ENCODE results near the gene RALGPS1.
A peak's percentile ranks its signal among the peaks of the same experiment; 100 is the strongest.

The RALGPS1 gene

GRCh38 chr9:127223810-127224177 is 309.2 kb downstream of the RALGPS1 start:
- TF ChIP-seq EZH2phosphoT487 (IDR thresholded peaks at IDR 0.05; ENCODE audit: low read depth) (no peak), CTCF (IDR thresholded peaks at IDR 0.05; ENCODE audit: low read depth, low read length) (no peak)
- Histone ChIP-seq H3K9me3 (ENCODE audit: insufficient read depth, low read length) (no peaks in the 10 kb centered on the region), H3K9ac (ENCODE audit: low read length) (no peak overlapping the region), H3K4me2 (ENCODE audit: low read length) (peak overlapping the region; percentile 85), H4K20me1 (ENCODE audit: insufficient read depth, low read length) (no peaks in the 10 kb centered on the region), H3K4me1 (ENCODE audit: low read length) (peaks cover 36% of the 10 kb centered on the region), H3K27ac (ENCODE audit: low read length) (no peak overlapping the region), H2AFZ (ENCODE audit: low read depth, low read length) (peak overlapping the region; percentile 58; the same call in 1 of the 2 replicates), H3K4me3 (ENCODE audit: low read length) (peak overlapping the region; percentile 79), H3K36me3 (replicated peaks; ENCODE audit: low read depth, low read length) (no peaks in the 10 kb centered on the region), H3K27me3 (ENCODE audit: low read depth, low read length) (0 out of 2 replicates have a peak, but pooled peaks cover 6% of the 10 kb centered on the region), H3K79me2 (ENCODE audit: low read length) (no peaks in the 10 kb centered on the region)

- peak overlapping the region; percentile 56; the same call in 1 of the 2 replicates for H3K9ac ChIP-seq (ENCODE audit: low read length)
- H4K20me1 ChIP-seq (ENCODE audit: insufficient read depth, low read length): no peaks in the 10 kb centered on the region
- no peaks in the 10 kb centered on the region for H3K36me3 ChIP-seq (replicated peaks; ENCODE audit: low read depth, low read length)
- H3K27ac ChIP-seq (ENCODE audit: low read length): no peak overlapping the region
- no peaks in the 10 kb centered on the region for H3K9me3 ChIP-seq (ENCODE audit: insufficient read depth, low read length)
- H3K4me2 ChIP-seq (ENCODE audit: low read length): peak overlapping the region; percentile 85
- H2AFZ ChIP-seq (ENCODE audit: low read depth, low read length): peak overlapping the region; percentile 58; the same call in 1 of the 2 replicates
- TF ChIP-seq CTCF (IDR thresholded peaks at IDR 0.05; ENCODE audit: low read depth, low read length) (no peak), EZH2phosphoT487 (IDR thresholded peaks at IDR 0.05; ENCODE audit: low read depth) (no peak)
- H3K4me3 ChIP-seq (ENCODE audit: low read length): peak overlapping the region; percentile 79
- peaks cover 36% of the 10 kb centered on the region for H3K4me1 ChIP-seq (ENCODE audit: low read length)
- H3K79me2 ChIP-seq (ENCODE audit: low read length): no peaks in the 10 kb centered on the region
- H3K27me3 ChIP-seq (ENCODE audit: low read depth, low read length): 0 out of 2 replicates have a peak, but pooled peaks cover 6% of the 10 kb centered on the region
Observed at GRCh38 chr9:127224178-127224882, 309.7 kb downstream of the RALGPS1 start.

- no peak overlapping the region for H3K27ac ChIP-seq (ENCODE audit: low read length)
- H4K20me1 ChIP-seq (ENCODE audit: insufficient read depth, low read length): no peaks in the 10 kb centered on the region
- no peaks in the 10 kb centered on the region for H3K9me3 ChIP-seq (ENCODE audit: insufficient read depth, low read length)
- H3K9ac ChIP-seq (ENCODE audit: low read length): peak overlapping the region; percentile 60
- H3K4me1 ChIP-seq (ENCODE audit: low read length): peaks cover 36% of the 10 kb centered on the region
- peak overlapping the region; percentile 97 for H3K4me3 ChIP-seq (ENCODE audit: low read length)
- TF ChIP-seq CTCF (IDR thresholded peaks at IDR 0.05; ENCODE audit: low read depth, low read length) (peak; percentile 6; the same call in 1 of the 2 replicates), EZH2phosphoT487 (IDR thresholded peaks at IDR 0.05; ENCODE audit: low read depth) (no peak)
- no peaks in the 10 kb centered on the region for H3K36me3 ChIP-seq (replicated peaks; ENCODE audit: low read depth, low read length)
- 0 out of 2 replicates have a peak, but pooled peaks cover 6% of the 10 kb centered on the region for H3K27me3 ChIP-seq (ENCODE audit: low read depth, low read length)
- H3K4me2 ChIP-seq (ENCODE audit: low read length): peak overlapping the region; percentile 91
- H3K79me2 ChIP-seq (ENCODE audit: low read length): no peaks in the 10 kb centered on the region
- H2AFZ ChIP-seq (ENCODE audit: low read depth, low read length): peak overlapping the region; percentile 93; the same call in 1 of the 2 replicates
Observed at GRCh38 chr9:127224883-127225739, 310.5 kb downstream of the RALGPS1 start.

Data from OCI-LY3 (cell line).